Endodermal cell (in vitro differentiated cells): ENCODE data around the gene REEP2. TPM values are rescaled to one million over a fixed set of nuclear protein-coding genes. Genes with fewer than 3 reads are reported as not detected.

Experiments
- DNase-seq: peaks from one replicate; pipeline ENCODE4 v3.0.0-alpha.2; 2017
- H3K27ac ChIP-seq: 2 replicates; pipeline ENCODE4 v1.5.1; 2013; ENCODE audit warnings: mild to moderate bottlenecking, low read depth, low read length, moderate library complexity
- H3K27me3 ChIP-seq: 2 replicates; pipeline ENCODE4 v1.6.1; 2013; ENCODE audit warnings: mild to moderate bottlenecking, low read length, moderate library complexity; ENCODE audit not compliant: insufficient read depth, control insufficient read depth, poor library complexity, severe bottlenecking
- H3K36me3 ChIP-seq: 2 replicates; pipeline ENCODE4 v1.7.0; 2013; ENCODE audit warnings: mild to moderate bottlenecking, low read length, moderate library complexity; ENCODE audit not compliant: control insufficient read depth, insufficient read depth
- H3K4me1 ChIP-seq: one replicate; pipeline ENCODE4 v1.7.0; 2013; ENCODE audit warnings: low read length; ENCODE audit not compliant: control insufficient read depth, insufficient read depth
- H3K4me3 ChIP-seq: 2 replicates; pipeline ENCODE4 v1.5.1; 2013; ENCODE audit warnings: mild to moderate bottlenecking, low read length, moderate library complexity
- H3K9ac ChIP-seq: 2 replicates; pipeline ENCODE4 v1.6.1; 2013; ENCODE audit warnings: mild to moderate bottlenecking, low read length, moderate library complexity; ENCODE audit not compliant: poor library complexity, severe bottlenecking; ENCODE audit errors: extremely low read depth
- H3K9me3 ChIP-seq: 2 replicates; pipeline ENCODE4 v1.6.1; 2013; ENCODE audit warnings: mild to moderate bottlenecking, low read length, moderate library complexity; ENCODE audit not compliant: control insufficient read depth
- H3K27ac Mint-ChIP-seq: 2 replicates; pipeline ENCODE4 v1.8.0; 2020; ENCODE audit warnings: mixed read lengths
- H3K27me3 Mint-ChIP-seq: 2 replicates; pipeline ENCODE4 v1.8.0; 2021; ENCODE audit warnings: mild to moderate bottlenecking, mixed read lengths; ENCODE audit not compliant: insufficient read depth
- H3K36me3 Mint-ChIP-seq: 2 replicates; pipeline ENCODE4 v1.8.0; 2020; ENCODE audit warnings: low read depth, mixed read lengths
- H3K4me1 Mint-ChIP-seq: 2 replicates; pipeline ENCODE4 v1.8.0; 2020; ENCODE audit warnings: mixed read lengths
- H3K4me3 Mint-ChIP-seq: 2 replicates; pipeline ENCODE4 v1.8.0; 2020; ENCODE audit warnings: mild to moderate bottlenecking, moderate library complexity, mixed read lengths
- H3K9me3 Mint-ChIP-seq: 2 replicates; pipeline ENCODE4 v1.8.0; 2020; ENCODE audit warnings: mild to moderate bottlenecking, mixed read lengths
- CTCF ChIP-seq: fragments of 200-600 bp; sonication (generic); conservative IDR thresholded peaks from 2 replicates; pipeline ENCODE4 v1.5.0; 2021; ENCODE audit warnings: antibody characterized with exemption, mild to moderate bottlenecking
- WGBS, 2 experiments: methylation state at CpG; one replicate each; pipeline versions ENCODE4 v1.1.5 to v1.1.7; 2013; ENCODE audit warnings: missing lambda C conversion rate in 2 of 2, mixed read lengths in 1 of 2; ENCODE audit not compliant: insufficient coverage in 1 of 2, insufficient read length in 1 of 2; 5-methylcytosine and 5-hydroxymethylcytosine counted together
- total RNA-seq, 2 donors: library from RNA; stranded (reverse); fragmentation: NEBNext Ultra II Directional in 1 of 2; extraction: Animal tissue kit (Norgen Biotek cat#: 25700) in 1 of 2; gene quantifications; 2 replicates in 1 of 2; 3 replicates in 1 of 2; pipeline ENCODE4 v1.2.1, GENCODE V29; 2021

REEP2 gene
- total RNA-seq, 2 donors from 2014 or later, result 17.7 to 26.9 TPM

- Mint-ChIP-seq H3K27ac (no peak overlapping the region), H3K27me3 (peaks cover 13% of the 10 kb centered on the region), H3K36me3 (no peaks in the 10 kb centered on the region), H3K9me3 (no peaks in the 10 kb centered on the region), H3K4me1 (peaks cover 13% of the 10 kb centered on the region), H3K4me3 (no peak overlapping the region)
- Histone ChIP-seq H3K9ac (no peak overlapping the region), H3K9me3 (no peaks in the 10 kb centered on the region), H3K27me3 (no peaks in the 10 kb centered on the region), H3K27ac (no peak overlapping the region), H3K36me3 (no peaks in the 10 kb centered on the region), H3K4me1 (peaks cover under 1% of the 10 kb centered on the region), H3K4me3 (no peak overlapping the region)
- DNase-seq, result no peak
- WGBS, 2 experiments, result 93 to 94% methylated on average over 6 to 22 of the region's 22 CpGs
- no peak for TF ChIP-seq CTCF
Measured at GRCh38 chr5:138444774-138445546, 6.1 kb downstream of the REEP2 start.

- Mint-ChIP-seq H3K4me3 (no peak overlapping the region), H3K9me3 (no peaks in the 10 kb centered on the region), H3K36me3 (no peaks in the 10 kb centered on the region), H3K27me3 (peaks cover 11% of the 10 kb centered on the region), H3K27ac (no peak overlapping the region), H3K4me1 (peaks cover 10% of the 10 kb centered on the region)
- H3K36me3 ChIP-seq, result no peaks in the 10 kb centered on the region
- DNase-seq, result peak; percentile 43
- 90 to 96% methylated on average over 4 to 18 of the region's 18 CpGs for WGBS, 2 experiments
- TF ChIP-seq CTCF, result no peak
- H3K9me3 ChIP-seq, result no peaks in the 10 kb centered on the region
- H3K4me1 ChIP-seq, result no peaks in the 10 kb centered on the region
- H3K27ac ChIP-seq, result no peak overlapping the region
- H3K4me3 ChIP-seq, result no peak overlapping the region
- no peak overlapping the region for H3K9ac ChIP-seq
- no peaks in the 10 kb centered on the region for H3K27me3 ChIP-seq
Measured at GRCh38 chr5:138445547-138446271, 6.9 kb downstream of the REEP2 start.

- Histone ChIP-seq H3K9me3 (no peaks in the 10 kb centered on the region), H3K27ac (no peak overlapping the region), H3K4me3 (no peak overlapping the region), H3K4me1 (no peaks in the 10 kb centered on the region), H3K9ac (no peak overlapping the region), H3K27me3 (no peaks in the 10 kb centered on the region), H3K36me3 (no peaks in the 10 kb centered on the region)
- peaks cover 11% of the 10 kb centered on the region for H3K27me3 Mint-ChIP-seq
- no peak for DNase-seq
- 92 to 94% methylated on average over 5 to 6 of the region's 6 CpGs for WGBS, 2 experiments
- peaks cover 10% of the 10 kb centered on the region for H3K4me1 Mint-ChIP-seq
- no peak for TF ChIP-seq CTCF
- H3K36me3 Mint-ChIP-seq, result no peaks in the 10 kb centered on the region
- no peaks in the 10 kb centered on the region for H3K9me3 Mint-ChIP-seq
- no peak overlapping the region for H3K27ac Mint-ChIP-seq
- no peak overlapping the region for H3K4me3 Mint-ChIP-seq
Measured at GRCh38 chr5:138448070-138448469, 9.2 kb downstream of the REEP2 start.
